HG03045 (cell line): ENCODE results near the gene MAK.
"Not testable (repeated sequence)": the region's sequence is repeated elsewhere in the genome, so short reads cannot be mapped to it uniquely, and the experiment has no call there.

Experiments
- ATAC-seq: cut with Tn5 transposase; IDR thresholded peaks from one replicate; pipeline ENCODE4 v1.9.1; 2021; ENCODE audit warnings: mild to moderate bottlenecking, moderate library complexity; ENCODE audit not compliant: unreplicated experiment

The MAK gene

DNA sequence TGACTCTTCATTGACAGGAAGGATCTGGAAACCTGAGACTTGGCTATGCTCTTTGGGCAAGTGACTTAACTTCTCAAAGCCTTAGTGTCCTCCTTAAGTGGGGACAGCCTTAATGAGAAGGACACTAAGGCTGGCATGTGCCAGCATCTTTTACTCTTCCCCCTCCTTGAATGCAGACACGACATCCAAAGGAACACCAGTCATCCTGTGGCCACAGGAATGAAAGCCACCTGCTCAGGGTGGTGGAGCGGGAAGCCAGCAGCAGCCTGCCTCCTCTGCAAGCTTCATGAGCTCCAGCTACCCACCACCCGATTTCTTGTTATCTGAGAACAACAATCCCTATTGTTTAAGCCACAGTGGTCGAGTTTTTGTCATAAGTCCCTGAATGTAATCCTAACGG is 46.2 kb downstream of the MAK start:
- ATAC-seq = no peak

GRCh38 chr6:10791673-10792072 is 46.7 kb downstream of the MAK start:
- ATAC-seq = no peak

DNA sequence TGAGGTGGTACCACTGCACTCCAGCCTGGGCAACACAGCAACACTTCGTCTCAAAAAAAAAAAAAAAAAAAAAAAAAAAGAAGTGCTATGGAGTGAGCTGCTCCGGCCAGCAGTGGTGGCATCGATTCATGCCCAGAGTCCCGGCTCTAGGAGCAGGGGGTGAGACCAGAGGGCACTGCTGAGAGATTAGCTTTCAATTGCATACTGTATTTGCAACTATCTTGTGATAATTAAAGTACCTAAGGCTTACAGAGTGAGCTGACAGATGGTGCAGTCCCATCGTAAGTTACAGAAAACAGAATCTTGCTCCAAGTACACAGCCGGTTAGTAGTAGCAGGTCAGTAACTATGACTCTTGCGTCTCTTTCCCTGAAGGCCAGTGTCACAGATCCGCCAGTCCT is 59.3 kb downstream of the MAK start:
- ATAC-seq = no peak

- ATAC-seq = no peak
Observed at GRCh38 chr6:10778230-10778629, 60.1 kb downstream of the MAK start.

DNA sequence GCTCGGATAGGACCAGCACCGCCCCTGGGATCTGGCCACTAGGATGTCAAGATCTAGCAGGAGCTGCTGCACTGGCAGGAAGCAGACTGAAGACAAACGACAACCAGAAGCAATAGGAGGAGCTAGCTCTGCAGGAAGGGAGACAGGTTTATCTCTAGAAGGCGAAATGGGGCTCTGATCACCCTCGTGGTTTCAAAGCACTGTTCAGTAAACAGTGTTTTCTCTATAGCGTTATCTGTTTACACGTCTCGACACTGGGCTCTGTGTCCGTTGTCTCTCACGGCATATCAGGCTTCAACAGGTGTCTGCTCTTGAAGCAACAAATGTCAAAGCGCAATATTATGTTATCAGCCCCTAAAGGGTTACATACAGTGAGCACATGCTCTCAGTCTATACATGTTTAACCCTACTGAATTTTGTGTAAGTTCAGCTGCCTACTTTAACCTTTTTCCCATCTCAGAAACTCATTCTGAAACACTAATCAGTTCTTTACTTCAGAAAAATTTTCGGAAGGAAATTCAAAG is 66.9 kb downstream of the MAK start:
- ATAC-seq = no peak

DNA sequence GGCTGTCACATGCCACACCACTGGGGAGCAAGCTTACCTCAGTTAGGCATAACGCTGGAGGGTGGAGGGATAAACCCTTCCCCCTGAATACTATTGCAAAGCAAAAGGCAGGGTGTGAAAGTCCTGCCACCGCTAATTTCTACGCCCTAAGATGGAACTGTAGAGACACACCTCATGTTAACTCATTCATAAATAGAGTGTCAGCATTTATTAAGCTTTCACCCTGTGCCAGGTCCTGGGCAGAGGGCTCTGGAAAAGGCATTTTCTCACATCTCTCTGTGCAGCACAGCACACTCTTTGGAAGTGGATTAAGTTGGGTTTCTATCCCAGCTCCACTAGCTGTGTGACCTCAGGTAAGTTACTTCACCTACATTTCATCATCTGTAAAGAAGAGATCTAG is 68.9 kb downstream of the MAK start:
- ATAC-seq = no peak

DNA sequence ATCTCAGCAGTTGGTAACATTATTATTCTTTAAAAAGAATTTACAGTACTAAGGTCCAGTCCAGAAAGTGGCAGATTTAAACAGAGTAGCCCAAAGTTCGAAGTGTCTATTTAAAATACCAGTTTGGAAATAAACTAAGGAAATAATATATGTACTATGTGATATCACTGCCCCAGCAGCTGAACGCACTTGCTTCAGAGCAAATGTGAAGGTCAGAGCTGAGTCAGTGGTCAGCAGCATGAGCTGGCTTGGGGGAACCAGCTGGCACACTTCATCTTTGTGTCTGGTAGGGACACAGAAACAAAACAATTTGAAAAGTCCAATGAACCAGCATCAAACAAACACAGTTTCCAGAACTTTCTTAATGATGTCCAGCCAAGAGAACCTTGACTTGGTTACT is 75.3 kb downstream of the MAK start:
- ATAC-seq = no peak

DNA sequence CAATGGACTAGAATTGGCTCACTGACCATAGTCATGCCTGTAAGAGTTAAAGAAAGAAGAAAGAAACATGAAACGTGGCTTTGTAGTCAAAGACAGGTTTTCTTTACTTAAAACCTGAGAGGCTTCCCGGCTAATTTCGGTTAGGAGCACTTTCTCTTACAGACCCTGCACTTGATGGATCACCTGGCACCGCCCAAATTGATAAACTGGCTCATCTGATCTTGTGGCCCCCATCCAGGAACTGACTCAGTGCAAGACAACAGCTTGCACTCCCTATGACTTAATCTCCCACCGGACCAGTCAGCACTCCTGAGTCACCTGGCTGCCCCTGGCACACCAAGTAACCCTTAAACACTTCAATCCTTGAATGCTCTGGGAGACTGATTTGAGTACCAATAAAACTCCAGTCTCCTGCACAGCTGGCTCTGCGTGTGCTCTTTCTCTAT is 78.4 kb downstream of the MAK start:
- no peak for ATAC-seq

GRCh38 chr6:10759312-10759839 is 79.0 kb downstream of the MAK start:
- ATAC-seq = no peak

DNA sequence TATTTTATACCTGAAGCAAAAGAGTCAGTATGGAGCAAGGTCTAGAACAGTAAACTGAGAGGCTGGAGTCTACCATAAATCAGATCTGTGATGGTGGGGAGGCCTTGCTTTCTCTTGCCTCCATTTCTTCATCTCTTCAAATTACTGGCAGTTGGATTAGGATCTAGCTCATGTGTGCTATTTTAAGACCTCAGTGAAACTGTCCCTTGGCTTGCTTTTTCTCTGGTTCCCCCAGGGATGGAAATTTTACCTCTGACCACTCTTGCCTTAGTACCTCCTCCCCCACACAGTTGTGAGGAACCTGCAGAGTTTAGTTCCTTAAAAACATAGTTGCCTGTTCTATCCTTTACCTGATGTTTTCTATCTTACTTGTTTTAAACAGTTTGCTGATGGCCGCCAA is 82.3 kb downstream of the MAK start:
- no peak for ATAC-seq

GRCh38 chr6:10751757-10752156 is 86.6 kb downstream of the MAK start:
- ATAC-seq = not testable (repeated sequence)

DNA sequence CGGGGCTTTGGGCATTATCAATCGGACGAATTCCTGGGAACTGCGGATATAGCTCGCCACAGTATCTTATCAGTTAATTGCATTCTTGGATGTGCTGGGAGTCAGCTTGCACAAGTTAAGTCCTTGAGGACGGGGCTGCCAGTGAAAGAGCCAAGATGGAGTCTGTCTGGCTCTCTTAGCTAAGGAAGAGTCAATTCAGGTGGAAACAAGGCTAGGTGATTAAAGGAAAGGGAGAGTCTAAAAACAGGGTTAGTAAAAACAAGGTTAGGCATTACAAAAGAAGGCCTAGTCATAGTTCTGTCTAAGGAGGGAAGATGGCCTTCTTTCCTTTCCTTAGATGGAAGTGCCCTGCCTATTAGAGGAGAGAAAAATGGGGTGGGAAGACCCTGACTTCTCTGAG is 87.8 kb downstream of the MAK start:
- not testable (repeated sequence) for ATAC-seq

GRCh38 chr6:10749734-10750133 is 88.6 kb downstream of the MAK start:
- ATAC-seq = no peak

- ATAC-seq = peak; percentile 96
Observed at GRCh38 chr6:10747251-10747972, 90.9 kb downstream of the MAK start, which contains the start of gene TMEM14B. Gene TMEM14B, plus strand, starts transcription at chr6:10747805. Its CDS starts 1,441 bp downstream, at chr6:10749246.

DNA sequence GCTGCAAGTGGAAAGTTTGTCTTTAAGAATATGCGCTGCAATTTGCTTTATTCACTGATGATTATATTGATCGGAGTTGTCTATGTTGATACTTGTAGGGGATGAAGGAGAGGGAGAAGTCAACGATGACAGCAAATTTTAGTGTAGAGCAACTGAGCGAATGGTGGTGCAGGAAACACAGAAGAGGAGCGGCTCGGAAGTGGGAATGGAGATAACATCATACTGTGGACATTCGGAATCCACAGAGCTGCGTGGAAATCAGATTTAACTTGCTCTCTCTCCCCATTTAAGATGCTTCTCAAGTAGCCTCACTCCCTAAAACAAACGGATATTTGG is 91.5 kb downstream of the MAK start:
- no peak for ATAC-seq

DNA sequence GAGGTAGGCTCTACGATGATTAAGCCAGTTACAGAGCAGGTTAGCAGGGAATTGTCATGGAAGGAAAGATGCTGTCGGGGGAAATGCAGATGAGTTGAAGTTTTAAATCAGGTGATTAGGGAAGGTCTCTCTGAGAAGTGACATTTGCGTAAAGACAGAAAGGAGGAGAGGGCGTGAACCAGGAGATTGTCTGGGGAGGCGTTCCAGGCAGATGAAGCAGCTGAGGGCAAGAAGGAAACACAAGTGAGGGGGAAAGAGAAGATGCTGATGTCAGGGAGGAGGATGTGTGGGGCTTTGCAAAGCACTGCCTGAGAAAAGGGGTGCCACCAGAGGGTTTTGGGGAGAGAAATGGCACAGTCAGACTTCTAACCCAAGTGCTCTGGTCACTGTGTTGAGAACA is 93.2 kb downstream of the MAK start:
- ATAC-seq = no peak

DNA sequence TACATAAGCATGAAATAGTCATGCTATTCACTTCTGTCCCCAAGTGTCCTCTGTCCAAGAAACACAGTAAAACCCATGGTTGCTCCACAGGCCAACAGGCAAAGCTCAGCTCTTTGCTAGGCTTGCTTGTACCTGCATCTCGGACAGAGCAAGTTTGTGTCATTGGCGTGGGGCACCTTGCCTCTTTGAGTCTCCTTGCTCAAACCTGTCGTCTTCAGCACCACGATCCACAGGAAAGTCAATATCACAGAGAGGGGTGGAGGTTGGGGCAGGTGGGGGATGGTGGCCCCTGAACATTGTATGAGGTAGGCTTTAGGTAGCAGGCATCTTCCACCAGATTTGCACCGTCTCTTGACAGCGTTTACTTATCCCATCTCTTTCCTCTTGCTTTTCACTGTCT is 94.8 kb downstream of the MAK start:
- no peak for ATAC-seq

GRCh38 chr6:10742251-10742650 is 96.1 kb downstream of the MAK start:
- ATAC-seq = no peak

- ATAC-seq = not testable (repeated sequence)
Observed at GRCh38 chr6:10741643-10742042, 96.7 kb downstream of the MAK start.

DNA sequence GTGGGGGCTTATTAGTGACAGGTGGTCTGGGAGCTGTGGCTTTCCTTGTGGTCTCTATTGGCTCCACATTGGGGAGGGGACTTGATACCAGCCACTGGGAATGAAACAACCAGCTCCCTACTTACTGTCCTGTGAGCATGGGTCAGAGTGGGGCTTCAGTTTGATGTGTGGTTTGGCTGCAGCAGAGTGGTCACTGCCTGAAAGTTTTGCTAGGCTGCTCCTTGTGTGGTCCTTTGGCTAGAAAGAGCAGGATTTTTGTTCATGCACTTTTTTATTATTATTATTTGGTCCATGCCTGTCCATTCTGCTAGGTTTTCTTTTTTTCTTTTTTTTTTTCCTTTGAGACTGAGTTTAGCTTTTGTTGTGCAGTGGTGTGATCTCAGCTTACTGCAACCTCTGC is 98.3 kb downstream of the MAK start:
- no peak for ATAC-seq

GRCh38 chr6:10736731-10737130 is 101.6 kb downstream of the MAK start:
- no peak for ATAC-seq

DNA sequence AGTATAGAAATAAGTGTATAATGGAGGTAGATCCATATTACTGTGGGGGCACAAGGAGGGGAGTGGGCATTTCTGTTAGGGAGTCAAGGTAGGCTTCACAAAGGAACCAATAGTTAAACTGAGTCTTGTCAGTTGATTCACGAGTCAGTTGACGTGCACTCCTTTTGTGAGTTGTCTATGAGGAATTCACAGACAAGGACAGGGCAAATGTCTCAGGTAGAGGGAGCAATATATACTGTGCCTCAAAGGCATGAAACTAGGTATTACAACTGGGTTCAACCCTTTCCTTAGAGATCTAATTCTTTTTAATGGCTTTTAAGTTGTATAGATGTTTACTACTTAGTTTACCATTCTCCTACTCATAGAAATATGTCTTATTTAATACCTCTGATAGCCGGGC is 104.5 kb downstream of the MAK start:
- no peak for ATAC-seq
